GM23338 (cell line): ENCODE data around the gene ZNF273. TPM values are rescaled to one million over a fixed set of nuclear protein-coding genes. Genes with fewer than 3 reads are reported as not detected.

Source experiments
- ATAC-seq: fragments of 200-7000 bp; cut with Tn5 transposase; 3 replicates; pipeline ENCODE4 v1.9.1; 2020
- DNase-seq: peaks from one replicate; pipeline ENCODE4 v3.0.0-alpha.2; 2015; ENCODE audit warnings: low spot score
- H2AFZ ChIP-seq: fragments of 200-600 bp; sonication (generic); 2 replicates; pipeline ENCODE4 v1.8.0; 2016; ENCODE audit warnings: antibody characterized with exemption, mild to moderate bottlenecking, moderate library complexity
- H3F3A ChIP-seq: fragments of 200-600 bp; sonication (generic); replicated peaks from 2 replicates; pipeline ENCODE4 v1.8.0; 2017; ENCODE audit warnings: antibody characterized with exemption, mixed run types, low read depth
- H3K27ac ChIP-seq: fragments of 200-600 bp; sonication (generic); 2 replicates; pipeline ENCODE4 v1.6.1; 2016; ENCODE audit warnings: low read depth
- H3K27me3 ChIP-seq: fragments of 200-600 bp; sonication (generic); 2 replicates; pipeline ENCODE4 v1.8.0; 2016; ENCODE audit warnings: mild to moderate bottlenecking, mixed run types, moderate library complexity; ENCODE audit not compliant: insufficient read depth
- H3K36me3 ChIP-seq: fragments of 200-600 bp; sonication (generic); 2 replicates; pipeline ENCODE4 v1.8.0; 2016; ENCODE audit warnings: mild to moderate bottlenecking; ENCODE audit not compliant: insufficient read depth
- H3K4me1 ChIP-seq: fragments of 200-600 bp; sonication (generic); 2 replicates; pipeline ENCODE4 v1.8.0; 2016; ENCODE audit warnings: mild to moderate bottlenecking, moderate library complexity; ENCODE audit not compliant: insufficient read depth
- H3K4me2 ChIP-seq: fragments of 200-600 bp; sonication (generic); 2 replicates; pipeline ENCODE4 v1.7.1; 2017; ENCODE audit warnings: mixed run types
- H3K4me3 ChIP-seq: fragments of 200-600 bp; sonication (generic); 2 replicates; pipeline ENCODE4 v1.6.1; 2016; ENCODE audit warnings: mixed run types
- H3K79me2 ChIP-seq: fragments of 200-600 bp; sonication (generic); replicated peaks from 2 replicates; pipeline ENCODE4 v1.8.0; 2017; ENCODE audit warnings: mild to moderate bottlenecking; ENCODE audit not compliant: insufficient read depth
- H3K9me2 ChIP-seq: fragments of 200-600 bp; sonication (generic); 2 replicates; pipeline ENCODE4 v1.8.0; 2017; ENCODE audit not compliant: insufficient read depth
- H4K20me1 ChIP-seq: fragments of 200-600 bp; sonication (generic); replicated peaks from 2 replicates; pipeline ENCODE4 v1.8.0; 2017; ENCODE audit warnings: mild to moderate bottlenecking; ENCODE audit not compliant: insufficient read depth
- H3K27ac Mint-ChIP-seq: 2 replicates; pipeline ENCODE4 v1.8.0; 2020; ENCODE audit warnings: inconsistent platforms, mild to moderate bottlenecking, moderate library complexity, mixed read lengths
- H3K27me3 Mint-ChIP-seq: 3 replicates; pipeline ENCODE4 v1.8.0; 2022; ENCODE audit warnings: low read depth, mild to moderate bottlenecking, moderate library complexity, mixed read lengths, inconsistent platforms; ENCODE audit not compliant: insufficient read depth, poor library complexity
- H3K36me3 Mint-ChIP-seq: 3 replicates; pipeline ENCODE4 v1.8.0; 2021; ENCODE audit warnings: low read depth, mild to moderate bottlenecking, inconsistent platforms, moderate library complexity, mixed read lengths
- H3K4me1 Mint-ChIP-seq: 3 replicates; pipeline ENCODE4 v1.8.0; 2020; ENCODE audit warnings: mild to moderate bottlenecking, inconsistent platforms, mixed read lengths
- H3K4me3 Mint-ChIP-seq: 3 replicates; pipeline ENCODE4 v1.8.0; 2021; ENCODE audit warnings: moderate library complexity, mild to moderate bottlenecking, inconsistent platforms, mixed read lengths
- H3K9me3 Mint-ChIP-seq: 3 replicates; pipeline ENCODE4 v1.8.0; 2020; ENCODE audit warnings: moderate library complexity, mild to moderate bottlenecking, inconsistent platforms, mixed read lengths
- CTCF ChIP-seq, 2 experiments: fragments of 200-600 bp in 1 of 2; sonication (generic) in 1 of 2; conservative IDR thresholded peaks; 2 replicates each; pipeline versions ENCODE4 v1.5.1 to v1.6.1; 2016 to 2017; ENCODE audit warnings: antibody characterized with exemption in 2 of 2, low read depth in 2 of 2, mild to moderate bottlenecking in 2 of 2, moderate library complexity in 1 of 2
- EZH2phosphoT487 ChIP-seq: fragments of 200-600 bp; sonication (generic); IDR thresholded peaks from one replicate; pipeline ENCODE4 v1.8.1; 2018; ENCODE audit warnings: antibody characterized with exemption; ENCODE audit not compliant: unreplicated experiment
- JUNB ChIP-seq: IDR thresholded peaks from one replicate; pipeline ENCODE4 v1.6.1; 2016; ENCODE audit warnings: antibody characterized with exemption; ENCODE audit not compliant: unreplicated experiment
- NANOG ChIP-seq: IDR thresholded peaks from 2 replicates; pipeline ENCODE4 v1.6.1; 2016; ENCODE audit warnings: antibody characterized with exemption, borderline replicate concordance
- ZNF462 ChIP-seq: fragments of 250-450 bp; sonication (Bioruptor Pico); IDR thresholded peaks from 2 replicates; pipeline ENCODE4 v1.5.0; 2020; ENCODE audit warnings: mild to moderate bottlenecking, moderate library complexity
- polyA plus RNA-seq: library from polyadenylated mRNA; unstranded; fragments of >200 nt; fragmentation: Nextera tagmentation; extraction: Ambion mirVana; gene quantifications from 2 replicates; pipeline ENCODE4 v1.2.1, GENCODE V29; 2016
- total RNA-seq: library from RNA; depleted of rRNA; stranded (reverse); fragments of >200 nt; shearing (Covaris generic); gene quantifications from 2 replicates; pipeline ENCODE4 v1.2.3, GENCODE V29; 2014
- TF ChIP-seq, protein P1 (sequence below): IDR thresholded peaks from 2 replicates; pipeline ENCODE4 v1.6.1; 2016; ENCODE audit warnings: antibody characterized with exemption
- TF ChIP-seq, protein P2 (sequence below): IDR thresholded peaks from one replicate; pipeline ENCODE4 v1.6.1; 2018; ENCODE audit warnings: antibody characterized with exemption; ENCODE audit not compliant: unreplicated experiment

The ZNF273 gene
- total and polyA plus RNA-seq, 2 experiments from 2014 or later, result 16.4 to 34.3 TPM

DNA sequence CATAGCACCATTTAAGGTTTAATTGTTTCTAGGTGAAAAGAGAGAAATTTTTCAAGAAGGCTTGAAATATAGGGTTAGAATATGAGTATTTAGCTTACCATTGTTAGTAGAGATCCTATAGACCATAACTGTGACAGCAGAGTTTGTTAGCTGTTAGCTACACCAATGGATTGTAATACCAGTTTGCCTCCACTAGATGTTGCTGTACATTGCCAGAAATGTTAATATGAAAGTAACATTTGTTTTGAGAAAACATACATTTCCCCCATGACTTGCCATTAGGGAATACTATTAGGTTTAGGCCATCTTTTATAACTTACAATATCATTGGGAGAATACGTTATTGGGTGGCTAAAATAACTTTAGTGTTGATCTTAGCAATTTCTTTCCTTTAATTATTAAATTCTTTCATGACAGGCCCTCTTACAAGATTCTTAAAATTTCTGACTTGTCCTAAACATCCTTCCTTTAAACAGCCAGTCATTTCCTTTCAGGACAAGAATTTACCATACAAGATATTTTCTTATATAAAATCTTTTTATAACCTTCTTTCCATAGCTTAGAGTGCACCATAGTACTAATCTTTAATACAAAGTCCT lies 48.3 kb downstream of the ZNF273 start:
- Histone ChIP-seq H3K36me3 (no peaks in the 10 kb centered on the region), H3K4me2 (no peak overlapping the region), H3K27ac (no peak overlapping the region), H2AFZ (no peak overlapping the region), H3K27me3 (peaks cover 31% of the 10 kb centered on the region), H3K79me2 (no peaks in the 10 kb centered on the region), H3K4me3 (no peak overlapping the region), H3K4me1 (no peaks in the 10 kb centered on the region), H4K20me1 (no peaks in the 10 kb centered on the region), H3K9me2 (no peaks in the 10 kb centered on the region), H3F3A (no peaks in the 10 kb centered on the region)
- TF ChIP-seq, protein P1, sequence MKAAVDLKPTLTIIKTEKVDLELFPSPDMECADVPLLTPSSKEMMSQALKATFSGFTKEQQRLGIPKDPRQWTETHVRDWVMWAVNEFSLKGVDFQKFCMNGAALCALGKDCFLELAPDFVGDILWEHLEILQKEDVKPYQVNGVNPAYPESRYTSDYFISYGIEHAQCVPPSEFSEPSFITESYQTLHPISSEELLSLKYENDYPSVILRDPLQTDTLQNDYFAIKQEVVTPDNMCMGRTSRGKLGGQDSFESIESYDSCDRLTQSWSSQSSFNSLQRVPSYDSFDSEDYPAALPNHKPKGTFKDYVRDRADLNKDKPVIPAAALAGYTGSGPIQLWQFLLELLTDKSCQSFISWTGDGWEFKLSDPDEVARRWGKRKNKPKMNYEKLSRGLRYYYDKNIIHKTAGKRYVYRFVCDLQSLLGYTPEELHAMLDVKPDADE, result no peak
- TF ChIP-seq JUNB, result no peak
- no peak for TF ChIP-seq EZH2phosphoT487
- peak; percentile 71 to 88 for TF ChIP-seq CTCF (conservative IDR thresholded peaks at IDR 0.05; ENCODE audit: low read depth in 2 of 2)
- TF ChIP-seq, protein P2, sequence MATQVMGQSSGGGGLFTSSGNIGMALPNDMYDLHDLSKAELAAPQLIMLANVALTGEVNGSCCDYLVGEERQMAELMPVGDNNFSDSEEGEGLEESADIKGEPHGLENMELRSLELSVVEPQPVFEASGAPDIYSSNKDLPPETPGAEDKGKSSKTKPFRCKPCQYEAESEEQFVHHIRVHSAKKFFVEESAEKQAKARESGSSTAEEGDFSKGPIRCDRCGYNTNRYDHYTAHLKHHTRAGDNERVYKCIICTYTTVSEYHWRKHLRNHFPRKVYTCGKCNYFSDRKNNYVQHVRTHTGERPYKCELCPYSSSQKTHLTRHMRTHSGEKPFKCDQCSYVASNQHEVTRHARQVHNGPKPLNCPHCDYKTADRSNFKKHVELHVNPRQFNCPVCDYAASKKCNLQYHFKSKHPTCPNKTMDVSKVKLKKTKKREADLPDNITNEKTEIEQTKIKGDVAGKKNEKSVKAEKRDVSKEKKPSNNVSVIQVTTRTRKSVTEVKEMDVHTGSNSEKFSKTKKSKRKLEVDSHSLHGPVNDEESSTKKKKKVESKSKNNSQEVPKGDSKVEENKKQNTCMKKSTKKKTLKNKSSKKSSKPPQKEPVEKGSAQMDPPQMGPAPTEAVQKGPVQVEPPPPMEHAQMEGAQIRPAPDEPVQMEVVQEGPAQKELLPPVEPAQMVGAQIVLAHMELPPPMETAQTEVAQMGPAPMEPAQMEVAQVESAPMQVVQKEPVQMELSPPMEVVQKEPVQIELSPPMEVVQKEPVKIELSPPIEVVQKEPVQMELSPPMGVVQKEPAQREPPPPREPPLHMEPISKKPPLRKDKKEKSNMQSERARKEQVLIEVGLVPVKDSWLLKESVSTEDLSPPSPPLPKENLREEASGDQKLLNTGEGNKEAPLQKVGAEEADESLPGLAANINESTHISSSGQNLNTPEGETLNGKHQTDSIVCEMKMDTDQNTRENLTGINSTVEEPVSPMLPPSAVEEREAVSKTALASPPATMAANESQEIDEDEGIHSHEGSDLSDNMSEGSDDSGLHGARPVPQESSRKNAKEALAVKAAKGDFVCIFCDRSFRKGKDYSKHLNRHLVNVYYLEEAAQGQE, result no peak
- no peak for TF ChIP-seq NANOG
- TF ChIP-seq ZNF462, result no peak
- Mint-ChIP-seq H3K36me3 (no peaks in the 10 kb centered on the region), H3K9me3 (peaks cover 8% of the 10 kb centered on the region), H3K4me3 (no peak overlapping the region), H3K4me1 (peaks cover 7% of the 10 kb centered on the region), H3K27me3 (peaks cover 21% of the 10 kb centered on the region), H3K27ac (no peak overlapping the region)
- ATAC-seq (no peak), DNase-seq (peak; percentile 75)
